ENCODE data around the gene GJA4.

GJA4 gene

GRCh38 chr1:34839526-34840305, 46.9 kb downstream of the GJA4 start:
- DNase-seq (ENCODE audit: low spot score), result no peak

- DNase-seq (ENCODE audit: low spot score), result no peak
Measured at GRCh38 chr1:34840426-34840825, 47.6 kb downstream of the GJA4 start.

GRCh38 chr1:34842073-34842472, 49.3 kb downstream of the GJA4 start:
- DNase-seq (ENCODE audit: low spot score), result no peak

- DNase-seq (ENCODE audit: low spot score), result no peak
Measured at GRCh38 chr1:34842952-34843371, 50.2 kb downstream of the GJA4 start.

GRCh38 chr1:34843392-34844251, 50.8 kb downstream of the GJA4 start:
- DNase-seq (ENCODE audit: low spot score), result no peak

- DNase-seq (ENCODE audit: low spot score), result no peak
Measured at GRCh38 chr1:34844252-34844634, 51.4 kb downstream of the GJA4 start.
